ENCODE results near the gene IFNB1.

The IFNB1 gene

GRCh38 chr9:21070171-21070571 is 7.6 kb downstream of the IFNB1 start:
- no peak for DNase-seq (ENCODE audit: low read depth)

DNA sequence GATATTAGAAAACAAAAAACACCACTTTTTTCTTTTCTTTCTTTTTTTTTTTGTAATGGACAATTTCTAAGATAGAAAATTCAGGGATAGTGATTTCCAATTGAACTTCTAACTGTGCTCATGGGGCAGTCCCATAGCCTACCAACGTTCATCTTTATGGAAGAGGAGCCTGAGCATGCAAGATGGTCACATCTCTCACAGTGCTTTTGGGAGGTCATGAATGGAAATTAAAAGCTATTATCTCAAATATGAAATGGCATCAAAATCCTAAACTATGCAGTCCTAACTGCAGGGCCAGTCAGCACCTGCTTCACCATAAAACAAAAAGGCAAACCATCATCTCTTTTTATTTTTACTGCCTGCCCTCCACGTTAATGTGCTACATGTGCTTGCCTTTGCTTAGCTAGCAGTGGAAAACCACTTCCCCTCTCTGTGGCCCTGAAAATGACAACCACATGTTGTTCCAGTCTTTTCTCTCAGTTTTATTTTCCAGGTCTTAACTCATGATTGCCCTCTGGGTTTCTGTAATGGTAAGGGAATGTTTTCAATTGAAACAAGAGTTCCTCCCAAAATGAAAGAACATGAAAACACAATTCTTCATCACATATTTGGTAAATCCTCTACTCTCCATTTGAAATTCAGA is 16.7 kb downstream of the IFNB1 start:
- DNase-seq (ENCODE audit: low read depth), result no peak

GRCh38 chr9:21056931-21057330 is 20.8 kb downstream of the IFNB1 start:
- no peak for DNase-seq (ENCODE audit: low read depth)

GRCh38 chr9:21053851-21054250 is 23.9 kb downstream of the IFNB1 start:
- no peak for DNase-seq (ENCODE audit: low read depth)

- no peak for DNase-seq (ENCODE audit: low read depth)
Observed at GRCh38 chr9:21047281-21047691, 30.5 kb downstream of the IFNB1 start.

- no peak for DNase-seq (ENCODE audit: low read depth)
Observed at GRCh38 chr9:21043841-21044240, 33.9 kb downstream of the IFNB1 start.

DNA sequence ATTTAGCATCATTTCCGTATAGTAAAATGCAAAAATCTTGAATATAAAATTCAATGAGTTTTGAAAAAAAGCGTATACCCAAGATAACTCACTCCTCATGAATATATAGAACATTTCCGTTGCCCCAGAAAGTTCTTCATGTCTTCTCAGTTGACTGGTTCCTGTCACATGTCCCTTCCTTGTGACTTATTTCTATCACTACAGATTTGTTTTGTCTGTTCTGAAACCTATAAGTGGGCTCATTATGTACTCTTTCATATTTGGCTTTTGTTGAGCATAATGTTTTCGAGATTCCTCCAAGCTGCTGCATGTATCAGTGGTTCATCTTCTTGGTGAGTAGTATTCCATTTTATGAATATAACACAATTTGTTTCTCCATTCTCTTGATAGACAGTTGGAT is 35.3 kb downstream of the IFNB1 start:
- DNase-seq (ENCODE audit: low read depth), result no peak

DNA sequence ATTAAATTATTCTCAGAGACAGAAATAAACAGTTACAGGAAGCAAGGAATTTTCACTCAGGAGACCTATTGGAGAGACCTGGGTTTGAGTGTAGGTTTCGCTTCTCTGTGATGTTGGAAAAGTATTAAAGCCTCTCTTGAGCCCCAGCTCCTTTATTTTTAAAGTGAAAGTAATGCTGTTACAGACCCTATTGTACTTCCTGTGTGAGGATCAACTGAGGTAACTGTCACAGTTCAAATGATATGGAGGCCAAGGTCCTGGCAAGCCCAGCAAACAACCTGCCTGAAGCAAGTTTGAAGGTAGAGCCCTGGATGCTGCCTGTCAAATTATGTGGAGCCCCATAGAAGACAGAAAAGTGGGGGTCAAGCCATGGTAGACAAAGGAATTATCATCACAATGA is 38.4 kb downstream of the IFNB1 start:
- no peak for DNase-seq (ENCODE audit: low read depth)

GRCh38 chr9:21037278-21037677 is 40.5 kb downstream of the IFNB1 start:
- DNase-seq (ENCODE audit: low read depth), result no peak

- no peak for DNase-seq (ENCODE audit: low read depth)
Observed at GRCh38 chr9:21031808-21032183, 45.9 kb downstream of the IFNB1 start.

DNA sequence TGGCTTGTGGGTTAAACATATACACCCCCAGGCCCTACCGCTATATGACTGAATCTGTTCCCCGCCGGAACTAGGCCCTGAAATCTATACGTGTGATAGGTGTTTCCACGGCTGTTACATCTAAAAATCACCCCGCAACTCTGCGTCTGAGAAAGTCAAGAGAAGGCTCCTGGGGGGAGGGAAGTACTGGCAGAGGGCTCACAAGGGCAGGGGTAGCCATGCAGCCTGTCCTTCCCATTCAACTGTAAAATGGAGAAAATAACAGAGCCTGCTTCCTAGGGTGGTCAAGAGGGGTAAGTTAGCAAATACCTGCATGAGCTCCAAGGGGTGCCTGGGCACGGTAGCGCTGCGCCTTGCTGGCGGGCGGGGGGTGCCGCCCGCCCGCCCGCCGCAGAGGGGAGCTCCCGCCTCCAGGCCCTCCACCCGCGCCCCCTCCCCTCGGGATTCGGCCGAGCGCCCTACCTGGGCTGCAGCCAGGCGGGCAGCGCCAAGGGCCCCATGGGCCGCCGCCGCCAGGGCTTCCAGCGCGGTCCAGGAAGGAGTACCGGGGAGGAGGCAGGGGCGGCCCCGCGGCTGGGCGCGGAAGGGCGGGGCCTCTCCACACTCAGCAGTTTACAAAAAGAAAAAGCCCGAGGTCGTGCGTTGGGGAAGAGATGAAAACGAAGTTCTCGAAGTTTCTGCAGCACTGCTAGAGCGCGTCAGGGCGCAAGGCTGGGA is 46.5 kb downstream of the IFNB1 start, which contains the start of gene HACD4:
TSS of gene HACD4 (minus strand) at position 550 of the 717 bp plus-strand sequence. CDS start at position 500, 50 bp downstream.
- DNase-seq (ENCODE audit: low read depth), result peak; percentile 21

GRCh38 chr9:21030389-21031035 is 47.2 kb downstream of the IFNB1 start:
- DNase-seq (ENCODE audit: low read depth), result no peak

- no peak for DNase-seq (ENCODE audit: low read depth)
Observed at GRCh38 chr9:21029661-21030060, 48.1 kb downstream of the IFNB1 start.

DNA sequence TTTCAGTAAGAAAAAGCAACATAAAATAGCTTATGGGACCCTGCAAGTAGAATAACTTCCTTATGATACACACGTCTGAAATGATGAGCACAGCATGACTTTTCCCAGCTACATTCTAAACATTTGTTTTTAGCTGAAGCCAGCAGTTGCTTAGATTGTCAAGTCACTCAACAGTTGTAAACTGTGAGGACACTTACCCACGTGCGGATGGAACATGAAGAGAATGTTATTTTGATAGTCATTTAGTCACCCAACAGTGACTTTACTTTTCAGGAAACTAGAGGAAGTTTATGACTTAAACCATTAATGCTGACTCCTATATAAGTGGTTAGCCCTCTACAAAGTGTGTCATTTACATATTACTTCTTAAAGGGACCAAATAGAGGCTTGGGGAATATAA is 49.3 kb downstream of the IFNB1 start:
- no peak for DNase-seq (ENCODE audit: low read depth)

DNA sequence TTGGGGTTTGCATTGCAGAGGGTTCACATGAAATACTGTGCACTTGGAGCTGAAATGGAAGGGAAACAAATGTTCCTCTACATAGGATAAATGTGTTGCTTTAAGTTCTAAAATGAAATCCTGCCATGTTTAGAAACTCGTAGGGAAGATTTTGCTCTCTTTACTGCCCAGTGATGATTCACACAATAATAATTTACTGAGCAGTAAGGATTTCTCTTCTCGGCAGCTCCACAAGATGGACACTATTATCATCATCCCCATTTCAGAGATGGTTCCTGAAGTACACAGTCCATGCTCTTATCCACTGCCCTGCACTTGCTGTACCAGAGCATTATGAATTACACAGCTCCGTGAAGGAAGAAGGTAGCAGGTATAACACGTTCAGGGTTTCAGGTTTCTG is 50.4 kb downstream of the IFNB1 start:
- no peak for DNase-seq (ENCODE audit: low read depth)

Data from stimulated activated CD8-positive, alpha-beta memory T cell treated with anti-CD3 and anti-CD28 coated beads, Interleukin-15, amount 100 ng/mL, for 24 hours (primary cell).